Right lung (tissue), 5 donors: ENCODE measurements around the gene ZNF574. TPM values are rescaled to one million over a fixed set of nuclear protein-coding genes. Genes with fewer than 3 reads are reported as not detected.

Experiments
- DNase-seq, 2 donors: peaks; one replicate each; pipeline ENCODE4 v3.0.0-alpha.2; 2013
- polyA plus RNA-seq, 5 donors: library from polyadenylated mRNA; unstranded; fragments of 120-200 nt; gene quantifications; one replicate each; pipeline versions ENCODE4 v1.2.1 to v1.2.3, GENCODE V29; 2013; ENCODE audit warnings: inconsistent platforms in 1 of 5, low replicate concordance in 1 of 5; ENCODE audit not compliant: insufficient read length in 5 of 5, insufficient read depth in 1 of 5

ZNF574 gene
- polyA plus RNA-seq, 5 donors, result 9.6 to 16.1 (median 12.2) TPM

- DNase-seq, result no peak
Measured at GRCh38 chr19:42122691-42123607, 47.0 kb downstream of the ZNF574 start.

GRCh38 chr19:42123765-42124164 lies 47.8 kb downstream of the ZNF574 start:
- no peak for DNase-seq

DNA sequence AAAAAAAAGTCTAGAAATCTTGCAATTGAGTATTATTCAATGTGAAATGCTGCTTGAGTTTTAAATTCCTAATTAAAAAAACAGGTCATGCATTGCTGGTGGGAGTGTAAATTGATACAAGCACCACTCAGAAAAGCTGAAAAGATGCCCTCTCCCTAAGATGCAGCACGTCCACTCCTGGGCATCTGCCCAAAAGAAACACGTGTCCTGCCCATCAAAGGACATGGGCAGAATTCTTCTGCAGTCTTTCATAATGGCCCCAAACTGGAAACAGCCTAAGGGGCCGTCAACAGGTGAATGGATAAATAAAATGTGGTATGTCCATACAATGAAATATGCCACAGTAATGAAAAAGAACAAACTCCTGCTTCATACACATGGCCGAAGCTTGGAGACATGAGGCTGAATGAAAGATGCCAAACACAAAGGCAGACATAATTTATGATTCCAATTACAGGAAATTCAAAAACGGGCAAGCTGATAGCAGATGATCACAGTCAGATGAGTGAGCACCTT lies 48.5 kb downstream of the ZNF574 start:
- DNase-seq, result no peak

GRCh38 chr19:42125536-42125935 lies 49.6 kb downstream of the ZNF574 start:
- DNase-seq, result no peak

GRCh38 chr19:42126574-42126973 lies 50.6 kb downstream of the ZNF574 start:
- no peak for DNase-seq

DNA sequence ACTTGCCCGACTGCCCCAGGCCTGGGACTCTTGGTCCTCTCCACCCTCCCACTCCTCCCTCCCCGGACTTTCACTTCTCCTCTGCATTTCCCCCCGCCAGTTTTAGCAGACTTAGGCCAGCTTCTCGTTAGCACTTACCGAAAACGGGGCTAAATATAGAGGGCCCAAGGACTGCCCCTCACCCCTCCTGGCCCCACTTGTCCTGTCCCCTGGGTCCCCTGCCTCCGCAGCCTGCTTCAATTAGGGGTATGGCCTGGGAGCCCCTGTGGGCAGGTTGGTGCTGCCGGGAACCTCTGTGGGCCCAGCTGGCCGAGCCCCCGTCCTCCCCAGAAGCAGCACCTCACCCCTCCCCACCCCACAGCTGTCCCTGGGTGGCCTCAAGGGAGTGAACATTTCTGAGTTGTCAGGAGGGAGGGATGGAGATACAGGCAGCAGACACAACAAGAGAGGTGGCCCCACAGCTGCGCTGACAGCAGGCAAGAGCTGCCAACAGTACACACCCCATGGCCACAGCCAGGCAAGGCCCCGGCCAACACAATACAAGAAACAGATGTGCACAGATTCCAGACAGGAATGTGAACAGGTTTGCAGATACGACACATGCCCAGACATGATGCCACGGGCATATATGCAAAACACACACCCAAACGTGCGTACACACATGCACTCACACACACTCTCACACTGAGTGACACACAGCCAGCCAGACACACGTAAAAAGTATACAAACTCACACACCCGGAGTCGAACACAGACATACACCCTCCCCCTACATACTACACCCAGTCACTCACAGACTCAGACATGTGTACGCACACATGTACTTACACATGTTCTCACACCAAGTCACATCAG lies 53.7 kb downstream of the ZNF574 start:
- DNase-seq, result no peak

DNA sequence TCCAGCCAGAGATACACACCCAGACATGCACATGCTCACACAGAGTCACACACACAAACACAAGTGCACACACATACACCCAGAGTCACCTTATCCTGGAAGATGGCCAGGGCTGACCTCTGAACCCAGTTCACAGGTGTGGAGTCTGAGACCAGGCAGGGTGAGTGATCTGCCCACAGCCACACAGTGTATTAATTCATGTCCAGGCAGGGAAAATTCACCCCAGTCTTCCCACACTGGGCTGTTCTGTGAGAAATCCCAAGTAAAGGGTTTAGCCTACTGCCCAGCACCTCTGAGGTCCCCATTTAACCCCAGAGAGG lies 54.2 kb downstream of the ZNF574 start:
- no peak for DNase-seq

Other genes with a start within 250 kb of the ZNF574 start
- not detected for gene LYPD4, start 231.5 kb upstream of the ZNF574 start, polyA plus RNA-seq
- not detected for gene DMRTC2, start 231.1 kb upstream of the ZNF574 start, polyA plus RNA-seq
- gene RPS19, start 215.9 kb upstream of the ZNF574 start, polyA plus RNA-seq, result 1,000 to 10,000 TPM; 1,580 to 2,598 (median 1,786) TPM
- gene CD79A, start 198.9 kb upstream of the ZNF574 start, polyA plus RNA-seq, result 1 to 10 TPM in 3 of 5 donors, under 1 TPM in 2; 0.39 to 2.4 (median 1.3) TPM
- 10 to 100 TPM; 51.2 to 86.8 (median 78.4) TPM for gene ARHGEF1, start 193.0 kb upstream of the ZNF574 start, polyA plus RNA-seq
- under 1 TPM in 4 of 5 donors, not detected in 1; 0.13 to 0.24 (median 0.20) TPM for gene ERFL, start 147.7 kb upstream of the ZNF574 start, polyA plus RNA-seq
- 100 to 1,000 TPM in 1 of 5 donors, 10 to 100 TPM in 4; 42.9 to 115 (median 68.9) TPM for gene RABAC1, start 116.8 kb upstream of the ZNF574 start, polyA plus RNA-seq
- gene ATP1A3, start 81.9 kb upstream of the ZNF574 start, polyA plus RNA-seq, result under 1 TPM in 3 of 5 donors, not detected in 2; 0.19 to 0.38 (median 0.24) TPM
- 1 to 10 TPM; 3.8 to 8.0 (median 6.0) TPM for gene GRIK5, start 6.0 kb upstream of the ZNF574 start, polyA plus RNA-seq
- gene POU2F2, start 56.3 kb downstream of the ZNF574 start, polyA plus RNA-seq, result 1 to 10 TPM; 1.1 to 1.7 (median 1.5) TPM
- gene DEDD2, start 141.5 kb downstream of the ZNF574 start, polyA plus RNA-seq, result 10 to 100 TPM; 16.5 to 25.4 (median 21.5) TPM
- gene ZNF526, start 144.1 kb downstream of the ZNF574 start, polyA plus RNA-seq, result 10 to 100 TPM in 1 of 5 donors, 1 to 10 TPM in 4; 6.7 to 10.7 (median 8.5) TPM
- 10 to 100 TPM; 52.9 to 77.6 (median 60.6) TPM for gene GSK3A, start 166.4 kb downstream of the ZNF574 start, polyA plus RNA-seq
- gene ERF, start 179.0 kb downstream of the ZNF574 start, polyA plus RNA-seq, result 10 to 100 TPM; 31.0 to 58.4 (median 42.0) TPM
- 10 to 100 TPM; 31.8 to 67.6 (median 45.4) TPM for gene CIC, start 193.1 kb downstream of the ZNF574 start, polyA plus RNA-seq
- gene PRR19, start 226.0 kb downstream of the ZNF574 start, polyA plus RNA-seq, result 1 to 10 TPM; 1.1 to 2.0 (median 1.4) TPM
- 100 to 1,000 TPM in 1 of 5 donors, 10 to 100 TPM in 4; 74.9 to 112 (median 84.6) TPM for gene PAFAH1B3, start 226.5 kb downstream of the ZNF574 start, polyA plus RNA-seq
- gene TMEM145, start 237.1 kb downstream of the ZNF574 start, polyA plus RNA-seq, result 1 to 10 TPM in 2 of 5 donors, under 1 TPM in 3; 0.50 to 1.4 (median 0.84) TPM
- gene MEGF8, start 249.5 kb downstream of the ZNF574 start, polyA plus RNA-seq, result 10 to 100 TPM; 21.4 to 39.5 (median 27.9) TPM